AG20443 (cell line): ENCODE data around the gene ZNF705A.
"Not testable (repeated sequence)": the region's sequence is repeated elsewhere in the genome, so short reads cannot be mapped to it uniquely, and the experiment has no call there.

Experiments
- DNase-seq: peaks from one replicate; pipeline ENCODE4 v3.0.0; 2012; ENCODE audit warnings: low spot score, mixed read lengths

Gene ZNF705A

DNA sequence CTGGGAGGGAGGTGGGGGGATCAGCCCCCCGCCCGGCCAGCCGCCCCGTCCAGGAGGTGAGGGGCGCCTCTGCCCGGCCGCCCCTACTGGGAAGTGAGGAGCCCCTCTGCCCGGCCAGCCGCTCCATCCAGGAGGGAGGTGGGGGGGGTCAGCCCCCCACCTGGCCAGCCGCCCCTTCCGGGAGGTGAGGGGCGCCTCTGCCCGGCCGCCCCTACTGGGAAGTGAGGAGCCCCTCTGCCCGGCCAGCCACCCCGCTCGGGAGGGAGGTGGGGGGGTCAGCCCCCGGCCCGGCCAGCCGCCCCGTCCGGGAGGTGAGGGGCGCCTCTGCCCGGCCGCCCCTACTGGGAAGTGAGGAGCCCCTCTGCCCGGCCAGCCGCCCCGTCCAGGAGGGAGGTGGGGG lies 27.4 kb downstream of the ZNF705A start:
- not testable (repeated sequence) for DNase-seq

DNA sequence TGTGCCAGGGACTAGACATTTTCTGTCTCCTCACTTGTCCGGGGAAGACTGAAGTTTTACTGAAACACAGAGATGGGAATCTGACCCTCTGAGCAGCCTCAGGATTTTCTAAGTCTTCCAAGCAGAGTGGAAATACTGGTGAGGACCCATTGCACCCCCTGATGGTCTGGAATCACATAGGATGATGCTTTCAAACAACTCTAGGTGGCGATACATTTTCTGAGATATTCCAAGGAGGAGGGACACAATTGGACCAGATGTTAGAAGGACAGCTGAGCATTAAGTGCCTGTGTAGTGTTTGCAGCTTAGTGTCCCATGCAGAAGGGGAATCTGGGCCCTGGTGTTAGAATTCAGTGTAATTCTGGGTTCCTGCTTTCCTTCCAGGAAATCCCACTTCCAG lies 31.3 kb downstream of the ZNF705A start:
- not testable (repeated sequence) for DNase-seq

DNA sequence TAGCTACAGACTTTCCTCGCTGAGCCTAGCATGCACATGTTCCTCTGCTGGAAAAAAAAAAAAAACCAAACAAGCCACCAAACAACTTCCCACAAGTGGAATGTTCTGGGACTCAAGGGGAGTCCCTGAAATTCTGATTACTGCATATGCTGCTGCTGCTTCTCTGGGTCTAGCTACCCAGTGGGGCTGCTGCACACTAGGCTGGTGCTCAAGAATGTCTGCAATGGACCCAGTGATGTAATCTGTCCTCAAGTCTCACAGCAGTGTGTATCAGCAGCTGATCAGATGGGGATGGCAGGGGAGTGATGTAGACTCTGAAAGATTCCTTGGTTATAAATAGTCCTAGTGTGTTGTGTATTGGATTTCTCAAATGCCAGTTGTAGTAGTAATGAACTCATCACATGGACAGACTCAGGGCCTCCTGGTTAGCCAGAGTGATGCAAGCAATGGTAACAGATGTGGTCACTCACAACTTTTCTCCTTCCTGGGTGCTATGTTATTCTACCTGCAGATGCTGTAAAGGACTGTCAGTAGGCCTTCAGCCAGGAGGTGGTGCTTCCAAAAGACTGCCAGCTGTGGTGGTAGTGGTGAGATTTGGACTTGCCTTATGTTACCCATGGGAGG lies 41.0 kb downstream of the ZNF705A start:
- peak; percentile 61 for DNase-seq

DNA sequence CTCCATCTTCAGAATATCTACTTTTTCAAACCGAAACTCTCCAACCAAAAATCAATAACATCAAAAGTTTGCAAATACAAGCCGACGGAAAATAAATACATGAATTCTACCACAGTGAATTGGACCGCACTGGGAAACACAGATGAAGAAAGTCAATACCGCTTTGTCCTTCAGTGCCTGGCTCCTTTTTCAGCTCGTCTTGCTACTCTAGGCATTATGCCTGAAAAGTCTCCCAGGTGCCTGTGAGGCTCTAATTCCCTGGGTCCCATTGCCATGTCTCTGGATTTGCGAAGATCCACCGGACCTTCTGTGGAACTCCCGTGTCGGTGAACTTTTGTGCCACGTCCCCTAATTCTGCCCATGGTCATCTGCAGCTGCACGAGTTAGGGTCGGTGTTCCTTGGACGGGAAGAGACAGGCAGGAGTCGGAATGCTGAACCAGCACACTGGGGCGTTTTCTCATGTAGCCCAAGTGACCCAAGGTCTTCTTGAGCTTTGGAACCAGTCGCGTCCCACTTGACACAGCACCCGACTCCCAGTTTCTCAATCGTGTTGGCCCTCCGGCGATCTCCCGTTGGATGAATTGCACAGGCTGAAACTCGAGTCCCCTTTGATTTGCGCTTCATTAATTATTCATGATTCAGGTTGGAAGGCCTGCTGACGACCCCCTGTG lies 62.0 kb downstream of the ZNF705A start:
- not testable (repeated sequence) for DNase-seq

DNA sequence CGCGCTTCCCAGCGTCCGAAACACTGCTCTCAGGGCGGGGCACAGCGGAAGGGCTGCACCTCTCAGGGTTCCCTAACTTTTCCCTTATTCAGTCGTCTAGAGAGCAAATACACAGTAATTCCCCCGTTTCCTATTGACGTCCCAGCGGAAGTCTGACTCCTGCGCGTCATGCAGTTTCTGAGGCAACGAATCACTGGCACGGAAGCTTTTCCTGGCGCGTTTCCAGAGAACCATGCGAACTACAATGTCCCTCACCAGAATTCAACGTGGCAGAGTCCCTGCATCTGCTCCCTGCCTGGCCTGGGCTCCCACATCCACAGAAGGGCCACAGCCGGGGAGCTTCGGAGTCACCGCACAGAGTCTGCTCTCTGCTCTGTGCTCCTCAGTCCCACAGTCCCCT lies 64.6 kb downstream of the ZNF705A start:
- not testable (repeated sequence) for DNase-seq

DNA sequence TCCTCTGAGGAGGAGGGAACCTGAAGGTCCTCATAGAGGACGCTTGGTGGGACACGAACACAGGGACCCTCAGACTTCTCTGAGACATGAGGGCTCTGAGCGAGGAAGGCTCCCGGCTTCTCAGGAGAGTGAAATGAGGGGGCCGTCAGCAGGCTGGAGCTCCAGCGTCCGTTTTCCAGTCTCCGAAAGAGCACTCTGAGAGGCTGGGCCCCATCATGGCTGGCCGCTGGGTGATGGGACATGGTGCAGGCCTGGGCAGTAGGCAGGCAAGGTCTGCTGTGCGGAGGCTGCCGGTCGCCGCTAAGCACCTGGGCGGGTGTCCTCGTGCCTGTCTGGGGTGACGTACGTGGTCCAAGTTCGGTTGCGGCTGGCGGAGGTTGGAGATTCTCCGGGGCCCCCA lies 65.0 kb downstream of the ZNF705A start:
- DNase-seq: not testable (repeated sequence)

DNA sequence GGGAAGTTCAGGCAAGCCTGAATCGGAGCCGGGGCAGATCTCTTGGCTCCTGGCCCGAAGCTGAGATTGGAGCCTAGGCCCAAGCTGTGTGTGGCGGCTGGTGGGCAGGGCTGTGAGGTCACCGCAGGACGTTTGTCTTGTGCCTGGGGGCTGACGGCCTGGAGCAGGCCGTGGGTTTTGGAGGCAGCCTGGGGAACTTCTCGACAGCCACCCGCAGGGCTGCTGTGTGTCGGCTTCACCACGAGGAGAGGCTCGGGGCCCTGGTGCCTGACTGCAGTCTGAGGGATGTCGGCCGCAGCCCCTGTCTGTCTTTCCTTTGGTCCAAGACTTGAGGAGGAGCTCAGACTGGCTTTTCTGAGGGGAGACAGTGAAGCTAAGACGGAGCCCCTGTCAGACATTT lies 65.5 kb downstream of the ZNF705A start:
- not testable (repeated sequence) for DNase-seq

DNA sequence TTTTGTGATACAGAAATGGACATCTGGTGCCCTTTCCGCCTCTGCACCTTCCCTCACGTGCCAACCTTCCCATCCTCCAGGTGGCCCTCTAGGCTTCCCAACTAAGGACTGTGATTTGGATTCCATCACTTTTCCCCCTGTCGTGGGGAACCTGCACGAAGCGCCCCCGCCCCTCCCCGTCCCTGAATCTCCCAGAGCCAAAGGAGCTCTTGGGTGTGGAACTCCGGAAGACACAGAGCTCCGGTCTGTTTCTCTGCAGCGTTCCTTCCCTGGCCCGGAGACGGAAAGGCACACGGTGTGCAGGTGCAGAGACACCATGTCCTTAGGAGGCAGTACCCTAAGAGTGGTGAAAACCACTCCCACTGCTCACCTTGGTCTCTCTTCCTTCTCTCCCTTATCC lies 66.8 kb downstream of the ZNF705A start:
- not testable (repeated sequence) for DNase-seq

DNA sequence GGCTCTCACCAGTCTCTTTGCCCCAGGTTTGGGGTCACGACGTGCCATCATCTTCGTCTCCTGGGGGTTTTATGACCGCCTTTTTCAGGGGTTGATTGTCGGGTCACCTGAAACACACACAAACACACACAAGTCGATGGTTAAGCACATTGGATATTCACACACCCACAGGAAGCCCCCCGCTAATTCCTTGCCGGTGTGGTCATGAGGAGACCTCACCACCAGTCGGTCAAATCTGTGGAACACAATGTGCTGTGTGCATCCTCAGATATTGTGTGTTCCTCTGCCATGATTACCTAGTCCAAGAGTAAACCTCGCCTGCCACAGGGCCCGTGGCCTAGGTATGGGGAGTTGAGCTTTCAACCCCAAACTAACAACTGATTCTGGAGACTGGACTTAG lies 68.0 kb downstream of the ZNF705A start:
- DNase-seq: not testable (repeated sequence)

DNA sequence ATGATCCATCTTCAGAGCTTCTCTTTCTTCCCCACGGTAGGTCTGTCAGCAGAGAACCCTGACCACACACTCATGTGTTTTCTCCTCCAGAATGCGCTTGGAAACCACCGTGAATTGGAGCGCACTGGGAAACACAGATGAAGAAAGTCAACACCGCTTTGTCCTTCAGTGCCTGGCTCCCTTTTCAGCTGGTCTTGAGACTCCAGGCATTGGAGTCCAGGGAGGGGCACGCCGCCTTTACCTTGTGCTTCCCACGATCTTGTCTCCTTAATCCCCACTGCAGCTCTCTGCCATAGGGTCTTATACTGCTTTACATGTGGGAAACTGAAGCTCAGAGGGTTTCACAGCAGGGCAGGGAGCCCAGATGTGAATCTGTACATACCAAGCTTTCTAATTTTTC lies 69.5 kb downstream of the ZNF705A start:
- no peak for DNase-seq

DNA sequence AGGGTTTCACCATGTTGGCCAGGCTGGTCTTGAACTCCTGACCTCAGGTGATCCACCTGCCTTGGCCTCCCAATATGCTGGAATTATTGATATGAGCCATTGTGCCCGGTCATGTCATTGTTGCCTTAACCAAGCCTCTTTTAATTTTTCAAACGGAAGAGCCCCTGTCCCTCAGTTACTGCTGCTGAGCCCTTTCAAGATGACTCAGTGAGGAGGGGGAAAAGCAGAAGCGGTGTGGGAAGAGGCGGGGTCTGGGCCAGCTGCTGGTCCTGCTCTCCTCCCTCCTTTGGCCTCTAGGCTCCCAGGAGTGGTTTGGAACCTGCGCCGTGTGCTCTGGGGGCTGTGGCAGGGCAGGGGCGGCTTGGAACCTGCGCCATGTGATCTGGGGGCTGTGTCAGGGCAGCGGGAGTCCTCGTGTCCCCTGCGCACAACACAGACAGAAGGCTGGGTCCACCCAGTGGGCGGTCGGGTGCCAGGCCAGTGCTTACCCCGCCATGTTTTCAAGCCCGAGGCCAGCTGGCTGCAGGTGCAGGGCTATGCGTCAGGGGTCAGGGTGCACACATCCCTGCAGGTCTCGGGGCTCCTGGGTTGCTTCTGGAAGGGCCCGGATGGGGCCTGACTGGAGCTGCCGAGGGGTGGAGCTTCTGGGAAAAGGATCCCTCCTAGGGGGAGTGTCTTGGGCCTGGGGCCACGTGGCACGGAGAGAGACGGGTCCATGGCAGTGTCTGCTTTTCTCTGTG lies 70.3 kb downstream of the ZNF705A start, which contains the start of gene FAM90A1:
TSS of gene FAM90A1 (minus strand) at position 627 of the 740 bp plus-strand sequence. CDS start 2,786 bp downstream, outside the sequence.
- DNase-seq: not testable (repeated sequence)

DNA sequence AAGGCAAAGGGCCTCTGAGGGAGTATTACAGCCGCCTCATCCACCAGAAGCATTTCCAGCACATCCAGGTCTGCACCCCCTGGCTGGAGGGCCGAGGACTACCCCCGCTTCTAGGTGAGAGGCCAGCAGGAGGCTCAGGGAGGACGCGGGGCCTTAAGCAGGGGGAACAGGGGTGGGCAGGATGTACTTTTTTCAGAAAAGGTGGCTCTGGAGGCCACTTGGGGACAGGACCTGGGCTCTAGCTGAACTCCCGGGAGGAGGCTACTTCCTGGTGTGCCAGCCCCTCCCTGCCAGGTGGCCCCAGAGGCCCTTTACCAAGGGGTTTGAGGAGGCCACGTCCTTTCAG lies 70.9 kb downstream of the ZNF705A start:
- not testable (repeated sequence) for DNase-seq

DNA sequence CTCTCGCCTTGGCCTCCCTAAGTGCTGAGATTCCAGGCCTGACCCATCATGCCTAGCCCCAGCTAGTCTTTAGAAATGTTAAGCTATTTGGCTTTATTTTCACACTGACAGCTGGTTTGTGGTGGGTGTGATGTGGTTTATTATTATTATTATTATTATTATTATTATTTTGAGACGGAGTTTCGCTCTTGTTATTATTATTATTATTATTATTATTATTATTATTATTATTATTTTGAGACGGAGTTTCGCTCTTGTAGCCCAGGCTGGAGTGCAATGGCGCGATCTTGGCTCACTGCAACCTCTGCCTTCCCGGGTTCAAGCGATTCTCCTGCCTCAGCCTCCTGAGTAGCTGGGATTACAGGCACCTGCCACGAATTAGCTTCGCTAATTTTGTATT lies 71.8 kb downstream of the ZNF705A start:
- not testable (repeated sequence) for DNase-seq

DNA sequence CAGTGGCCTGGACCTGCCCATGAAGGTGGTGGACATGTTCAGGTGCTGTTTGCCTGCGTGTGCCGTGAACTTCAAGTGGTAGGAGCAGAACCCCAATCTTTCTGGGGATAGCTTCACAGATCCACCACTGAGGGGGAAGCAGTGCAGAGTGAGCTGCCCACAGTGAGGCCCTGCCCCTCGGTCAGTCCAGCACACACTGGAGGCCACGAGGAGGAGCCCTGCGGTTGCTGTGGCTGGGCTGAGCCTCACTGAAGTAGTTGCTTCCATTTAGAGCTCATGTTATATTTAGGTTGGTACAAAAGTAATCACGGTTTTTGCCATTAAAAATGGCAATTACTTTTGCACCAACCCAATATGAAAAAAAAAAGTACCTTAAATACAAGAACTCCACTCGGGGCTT lies 72.7 kb downstream of the ZNF705A start:
- DNase-seq: not testable (repeated sequence)
